GM21825 (cell line): ENCODE data around the gene ZSCAN12.
"Not testable (repeated sequence)": the region's sequence is repeated elsewhere in the genome, so short reads cannot be mapped to it uniquely, and the experiment has no call there.

Source experiments
- ATAC-seq: cut with Tn5 transposase; IDR thresholded peaks from one replicate; pipeline ENCODE4 v1.9.1; 2021; ENCODE audit warnings: mild to moderate bottlenecking, moderate library complexity; ENCODE audit not compliant: unreplicated experiment

ZSCAN12 gene

GRCh38 chr6:28395918-28396317, 3.6 kb downstream of the ZSCAN12 start:
- ATAC-seq = no peak

DNA sequence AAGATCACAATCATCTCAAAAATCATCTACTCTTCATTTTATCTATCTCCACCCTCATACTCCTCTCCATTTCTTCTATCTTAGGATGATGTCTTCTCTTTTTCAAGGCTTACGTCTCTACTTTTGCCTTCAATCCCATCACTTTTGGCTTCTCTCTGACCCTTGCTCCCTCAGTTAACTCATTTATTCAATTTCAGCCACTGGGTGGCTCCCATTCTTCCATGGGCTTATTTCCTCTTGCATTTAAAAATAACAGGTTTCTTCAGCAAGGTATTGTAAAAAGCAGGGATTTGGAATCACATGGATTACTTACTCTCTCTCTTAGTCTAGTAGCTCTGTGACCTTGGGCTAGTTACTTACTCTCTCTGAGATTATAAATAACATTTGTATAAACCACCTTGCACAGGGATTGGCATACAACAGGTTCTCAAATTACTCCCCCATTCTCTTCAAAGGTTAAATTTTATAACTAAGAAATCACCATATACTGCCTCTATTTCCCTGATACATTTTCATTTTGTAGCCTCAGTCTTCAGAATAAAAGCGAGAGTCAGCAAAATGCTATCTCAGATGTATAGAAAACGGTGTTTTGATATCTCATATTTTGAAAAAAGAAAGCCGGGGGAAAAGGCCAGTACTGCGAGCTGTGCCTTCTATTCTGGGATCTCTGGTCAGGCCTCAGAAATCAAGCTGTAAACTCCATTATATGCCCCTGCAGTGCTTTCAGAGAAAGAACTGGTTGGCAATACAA, 5.5 kb downstream of the ZSCAN12 start:
- ATAC-seq = no peak

DNA sequence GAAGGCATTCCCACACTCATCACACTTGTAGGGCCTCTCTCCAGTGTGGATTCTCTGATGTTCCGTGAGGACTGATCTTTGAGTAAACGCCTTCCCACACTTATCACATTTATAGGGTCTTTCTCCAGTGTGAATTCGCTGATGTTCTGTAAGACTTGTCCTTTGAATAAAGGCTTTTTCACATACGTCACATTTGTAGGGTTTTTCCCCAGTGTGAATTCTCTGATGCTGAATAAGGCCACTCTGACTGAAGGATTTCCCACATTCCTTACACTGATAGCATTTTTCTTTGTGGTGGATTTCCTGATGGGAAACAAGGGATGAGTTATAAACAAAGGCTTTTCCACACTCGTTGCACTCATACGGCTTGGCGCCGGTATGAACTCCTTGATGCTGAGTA, 8.9 kb downstream of the ZSCAN12 start:
- no peak for ATAC-seq

DNA sequence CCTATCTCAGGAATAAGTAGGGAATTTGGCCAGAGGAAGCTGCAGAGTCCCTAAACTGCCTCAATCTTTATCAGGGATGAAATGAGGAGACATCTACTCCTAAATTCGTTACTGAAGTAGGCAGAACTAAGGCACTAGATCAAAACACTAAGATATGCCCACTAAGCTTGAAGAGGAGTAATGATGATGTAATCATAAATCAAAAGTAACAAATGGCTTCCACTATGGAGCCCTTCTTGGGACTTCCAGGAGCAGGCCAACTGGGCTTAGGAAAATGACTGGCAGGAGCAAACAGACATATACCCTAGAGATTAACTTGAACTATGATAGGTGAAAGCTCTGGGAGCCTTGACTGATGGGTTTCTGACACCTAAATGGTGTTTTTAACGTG, 15.4 kb downstream of the ZSCAN12 start:
- ATAC-seq = no peak

GRCh38 chr6:28383235-28384142, 16.1 kb downstream of the ZSCAN12 start:
- peak; percentile 92 for ATAC-seq

DNA sequence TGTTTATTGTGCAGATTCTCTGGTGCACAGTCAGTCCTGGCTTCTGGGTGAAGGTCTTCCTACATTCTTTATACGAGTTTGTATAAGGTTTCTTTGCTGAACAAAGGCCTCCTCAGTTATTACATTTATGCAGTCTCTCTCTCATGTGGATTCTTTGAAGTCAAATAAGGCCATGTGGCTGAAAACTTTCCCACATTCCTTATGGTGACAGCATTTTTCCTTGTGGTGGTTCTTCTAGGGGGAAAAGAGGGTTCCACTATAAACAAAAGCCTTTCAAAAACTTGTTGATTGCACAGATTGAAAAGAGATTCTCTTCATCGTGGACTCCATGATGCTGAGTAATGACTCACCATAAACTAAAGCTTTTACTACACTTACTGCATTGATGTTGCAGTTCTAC, 19.2 kb downstream of the ZSCAN12 start:
- ATAC-seq = no peak

GRCh38 chr6:28378644-28379043, 20.9 kb downstream of the ZSCAN12 start:
- no peak for ATAC-seq

- no peak for ATAC-seq
These were observed 21.7 kb downstream of the ZSCAN12 start for GRCh38 chr6:28377879-28378278.

DNA sequence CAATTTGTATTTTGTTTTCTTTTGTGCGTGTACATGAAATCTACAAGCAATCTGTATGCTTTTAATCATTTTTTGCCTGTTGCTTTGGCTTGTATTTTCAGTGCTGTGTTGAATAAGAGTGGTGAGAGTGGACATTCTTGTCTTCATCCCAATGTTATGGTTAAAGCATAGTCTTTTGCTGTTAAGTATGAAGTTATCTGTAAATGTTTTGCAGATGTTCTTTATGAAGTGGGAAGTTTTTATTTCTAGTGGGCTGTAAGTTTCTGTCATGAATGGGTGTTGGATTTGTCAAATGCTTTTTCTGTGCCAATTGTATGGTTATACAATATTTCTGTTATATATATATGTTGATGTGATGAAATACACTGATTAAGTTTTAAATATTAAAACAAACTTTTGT, 25.6 kb downstream of the ZSCAN12 start:
- ATAC-seq = no peak

- ATAC-seq = peak; percentile 67
These were observed 27.7 kb downstream of the ZSCAN12 start for GRCh38 chr6:28371706-28372451.

- ATAC-seq = no peak
These were observed 28.3 kb downstream of the ZSCAN12 start for GRCh38 chr6:28371280-28371679.

- ATAC-seq = no peak
These were observed 29.1 kb downstream of the ZSCAN12 start for GRCh38 chr6:28370440-28370839.

- ATAC-seq = no peak
These were observed 30.1 kb downstream of the ZSCAN12 start for GRCh38 chr6:28369463-28369862.

DNA sequence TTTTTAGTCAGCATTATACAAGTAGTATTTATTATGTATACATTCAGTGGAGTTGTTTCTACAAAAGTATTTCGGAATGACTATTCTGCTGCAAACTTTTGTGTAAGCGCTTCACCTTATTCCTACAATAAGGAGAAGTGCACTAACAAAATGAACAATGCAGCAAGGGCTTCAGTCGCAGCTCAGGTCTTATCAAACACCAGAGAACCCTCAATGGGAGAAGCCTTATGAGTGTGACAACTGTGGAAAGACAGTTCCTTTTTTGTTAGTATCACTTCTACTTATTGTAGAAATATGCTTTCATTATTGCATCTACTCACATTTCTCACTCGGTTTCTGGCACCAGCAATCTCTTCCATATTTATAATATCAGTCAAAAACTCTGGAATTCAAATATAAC, 31.0 kb downstream of the ZSCAN12 start:
- ATAC-seq = no peak

GRCh38 chr6:28365590-28365989, 34.0 kb downstream of the ZSCAN12 start:
- ATAC-seq = not testable (repeated sequence)

DNA sequence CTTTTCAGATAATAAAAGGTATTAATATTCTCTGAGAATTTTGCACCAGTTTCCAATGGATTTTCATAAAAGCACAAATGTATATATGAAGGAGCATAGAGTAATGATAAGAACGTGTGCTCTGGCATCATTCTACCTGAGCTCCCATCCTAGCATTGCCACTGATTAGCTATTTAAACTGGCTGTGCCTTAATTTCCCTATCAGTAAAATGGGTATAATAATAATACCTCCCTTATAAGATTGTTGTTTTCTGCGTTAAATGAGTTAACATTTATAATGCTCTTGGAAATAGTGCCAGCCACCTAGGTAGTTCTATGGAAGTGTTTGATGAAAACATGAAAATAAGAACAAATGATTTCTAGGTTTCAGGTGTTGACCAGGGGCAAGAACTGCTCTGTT, 38.6 kb downstream of the ZSCAN12 start:
- ATAC-seq = no peak

DNA sequence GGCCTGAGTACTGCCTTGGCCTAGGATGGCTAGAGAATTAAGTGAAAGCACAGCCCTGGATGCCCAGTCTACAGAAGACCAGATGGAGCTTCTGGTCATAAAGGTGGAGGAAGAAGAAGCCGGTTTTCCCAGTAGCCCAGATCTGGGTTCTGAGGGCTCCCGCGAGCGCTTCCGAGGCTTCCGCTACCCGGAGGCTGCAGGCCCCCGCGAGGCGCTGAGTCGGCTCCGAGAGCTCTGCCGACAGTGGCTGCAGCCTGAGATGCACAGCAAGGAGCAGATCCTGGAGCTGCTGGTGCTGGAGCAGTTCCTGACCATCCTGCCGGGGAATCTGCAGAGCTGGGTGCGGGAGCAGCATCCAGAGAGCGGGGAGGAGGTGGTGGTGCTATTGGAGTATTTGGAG, 40.0 kb downstream of the ZSCAN12 start:
- ATAC-seq = not testable (repeated sequence)

DNA sequence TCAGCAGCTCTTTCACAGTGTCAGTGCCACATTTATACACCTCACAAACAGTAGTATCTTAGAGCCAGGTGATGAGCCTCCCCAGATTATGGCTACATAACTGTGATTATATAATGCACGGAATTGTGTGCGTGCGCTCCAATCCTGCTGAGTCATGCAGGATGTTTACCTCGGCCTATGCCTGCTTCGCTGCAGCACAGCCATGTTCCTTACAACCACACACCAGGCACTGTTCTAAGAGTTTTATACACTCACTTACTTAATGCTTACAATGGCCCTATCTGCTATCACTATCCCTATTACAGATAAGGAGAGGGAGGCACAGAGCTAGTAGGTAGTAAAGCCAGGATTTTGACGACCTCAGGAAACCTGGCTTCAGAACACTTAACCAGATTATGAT, 42.5 kb downstream of the ZSCAN12 start:
- ATAC-seq = no peak

GRCh38 chr6:28356666-28357020, 42.9 kb downstream of the ZSCAN12 start:
- no peak for ATAC-seq

DNA sequence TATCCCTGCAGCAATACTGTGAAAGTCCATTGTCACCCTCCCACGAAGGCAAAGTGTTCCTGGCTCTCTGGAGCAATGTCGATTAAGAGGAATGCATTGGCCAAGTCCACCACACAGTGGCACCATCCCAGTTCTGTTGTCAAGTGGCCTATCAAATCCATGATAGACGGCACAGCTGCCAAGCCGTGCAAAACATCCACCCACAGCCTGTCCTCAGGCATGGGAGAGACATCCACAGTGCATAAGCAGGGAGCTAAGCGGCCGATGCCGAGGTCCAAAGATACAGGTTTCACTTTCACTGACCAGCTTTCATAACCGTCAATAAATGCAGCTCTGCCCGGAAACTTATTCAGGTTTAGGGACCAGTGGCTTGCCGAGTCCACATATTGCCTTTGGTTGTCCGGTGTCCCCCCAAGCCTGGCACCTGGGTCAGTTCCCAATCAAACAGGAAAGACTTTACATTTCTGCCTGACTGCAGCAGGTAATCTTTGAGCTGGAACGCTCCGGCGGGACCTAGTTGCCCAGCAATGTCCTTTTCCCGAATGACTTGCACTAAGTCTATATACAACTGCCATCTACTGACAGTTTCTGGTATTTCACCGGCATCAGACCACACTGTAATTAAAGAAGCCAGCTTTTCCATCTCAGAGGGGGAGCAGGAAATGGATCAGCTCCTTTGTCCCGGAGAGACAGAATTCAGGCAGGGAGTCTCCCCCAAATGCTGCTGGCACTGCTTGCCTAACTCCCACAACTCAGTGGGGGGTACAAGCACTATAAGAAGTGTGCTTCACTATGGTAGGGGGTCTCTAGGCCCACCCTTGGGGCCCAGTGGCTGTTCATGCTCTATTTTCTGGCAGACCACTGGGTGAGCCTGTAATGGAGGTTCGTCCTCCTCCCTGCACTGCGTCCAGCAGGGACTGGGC, 43.5 kb downstream of the ZSCAN12 start:
- peak; percentile 56 for ATAC-seq
